GM12801 (cell line): Measurements from ENCODE around the gene B4GALT7.

Source experiments
- CTCF ChIP-seq: IDR thresholded peaks from one replicate; pipeline ENCODE4 v1.5.1; 2011; ENCODE audit warnings: control low read depth; ENCODE audit not compliant: insufficient read length; ENCODE audit errors: extremely low read depth

B4GALT7 gene

GRCh38 chr5:177588413-177588909 lies 11.5 kb upstream of the B4GALT7 start:
- TF ChIP-seq CTCF = no peak

DNA sequence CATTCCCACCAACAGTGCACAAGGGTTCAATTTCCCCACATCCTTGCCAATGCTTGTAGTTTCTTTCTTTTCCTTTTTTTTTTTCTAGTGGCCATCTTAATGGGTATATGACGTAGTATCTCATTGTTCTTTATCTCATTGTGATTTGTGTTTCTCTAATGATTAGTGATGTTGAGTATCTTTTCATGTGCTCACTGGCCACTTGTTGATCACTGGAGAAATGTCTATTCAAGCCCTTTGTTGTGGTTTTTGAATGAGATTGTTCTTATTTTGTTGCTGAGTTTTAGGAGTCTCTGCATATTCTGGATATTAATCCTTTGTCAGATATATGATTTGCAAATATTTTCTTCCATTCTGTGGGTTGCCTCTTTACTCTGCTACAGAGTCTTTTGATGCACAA lies 9.5 kb upstream of the B4GALT7 start:
- no peak for TF ChIP-seq CTCF

- no peak for TF ChIP-seq CTCF
These were observed 8.3 kb upstream of the B4GALT7 start for GRCh38 chr5:177591690-177592009.

DNA sequence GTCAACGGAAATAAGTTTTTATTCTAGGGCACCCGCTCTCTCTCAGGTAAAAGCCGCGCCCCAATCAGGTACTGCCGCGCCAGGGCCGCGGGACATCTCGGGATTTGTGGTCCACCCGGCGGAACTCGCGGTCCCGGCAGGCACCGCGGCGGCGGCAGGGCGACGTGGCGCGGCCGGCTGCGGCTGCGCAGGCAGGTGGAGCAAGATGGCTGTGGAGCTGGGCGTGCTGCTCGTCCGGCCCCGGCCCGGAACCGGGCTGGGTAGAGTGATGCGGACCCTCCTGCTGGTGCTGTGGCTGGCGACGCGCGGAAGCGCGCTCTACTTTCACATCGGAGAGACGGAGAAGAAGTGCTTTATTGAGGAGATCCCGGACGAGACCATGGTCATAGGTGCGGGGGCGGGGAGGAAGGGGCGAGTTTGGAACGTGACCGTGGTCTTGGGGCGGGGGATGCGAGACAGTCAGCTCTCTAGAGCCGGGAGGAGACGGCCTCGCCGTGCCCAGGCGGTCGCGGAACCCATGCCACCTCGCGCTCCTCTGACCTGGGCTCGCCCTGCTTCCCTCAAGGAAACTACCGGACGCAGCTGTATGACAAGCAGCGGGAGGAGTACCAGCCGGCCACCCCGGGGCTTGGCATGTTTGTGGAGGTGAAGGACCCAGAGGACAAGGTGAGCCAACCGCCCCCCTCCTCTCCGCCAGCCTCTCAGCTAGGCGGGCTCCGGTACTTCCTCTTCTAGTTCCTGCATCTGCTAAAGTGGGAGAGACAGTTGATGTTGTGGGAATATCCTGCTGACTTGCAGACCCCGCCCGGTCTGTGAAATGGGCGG lies 7.7 kb upstream of the B4GALT7 start, which contains the start of gene TMED9:
Gene TMED9, plus strand, starts transcription at position 194 of the 825 bp plus-strand sequence. Its CDS starts 12 bp downstream, at position 206.
- TF ChIP-seq CTCF = no peak

DNA sequence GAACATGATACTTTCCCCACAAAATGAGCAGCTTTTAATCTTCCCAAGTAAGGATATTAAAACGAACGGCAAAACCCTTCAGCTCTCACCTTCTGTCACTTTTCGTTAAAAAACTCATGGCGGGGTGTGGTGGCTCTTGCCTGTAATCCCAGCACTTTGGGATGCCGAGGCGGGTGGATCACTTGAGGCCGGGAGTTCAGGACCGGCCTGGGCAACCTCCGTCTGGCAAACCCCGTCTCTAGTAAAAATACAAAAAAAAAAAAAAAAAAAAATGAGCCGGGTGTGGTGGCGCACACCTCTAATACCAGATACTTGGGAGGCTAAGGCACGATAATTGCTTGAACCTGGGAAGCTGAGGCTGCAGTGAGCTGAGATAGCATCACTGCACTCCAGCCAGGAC lies 7.0 kb upstream of the B4GALT7 start:
- TF ChIP-seq CTCF = no peak

DNA sequence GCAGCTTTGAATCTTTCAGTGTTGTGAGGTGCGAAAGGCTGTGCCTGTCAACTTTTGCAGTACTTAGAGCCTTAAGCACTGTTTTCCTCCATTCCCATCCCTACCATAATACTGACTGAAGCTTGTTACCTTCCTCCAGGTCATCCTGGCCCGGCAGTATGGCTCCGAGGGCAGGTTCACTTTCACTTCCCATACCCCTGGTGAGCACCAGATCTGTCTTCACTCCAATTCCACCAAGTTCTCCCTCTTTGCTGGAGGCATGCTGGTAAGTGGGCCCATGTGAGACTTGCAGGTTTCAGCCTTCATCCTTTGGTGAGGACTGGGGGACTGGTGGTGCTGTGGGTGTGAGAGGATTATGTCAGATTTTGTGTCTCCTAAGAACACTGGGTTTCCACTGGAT lies 6.4 kb upstream of the B4GALT7 start:
- no peak for TF ChIP-seq CTCF

- no peak for TF ChIP-seq CTCF
These were observed 5.9 kb upstream of the B4GALT7 start for GRCh38 chr5:177594071-177594470.
